HPDE6-E6E7 (cell line): Measurements from ENCODE around the gene STBD1.
"Not testable (repeated sequence)": the region's sequence is repeated elsewhere in the genome, so short reads cannot be mapped to it uniquely, and the experiment has no call there.

Source experiments
- DNase-seq: peaks from one replicate; pipeline ENCODE4 v3.0.0; 2011; ENCODE audit warnings: missing footprints; ENCODE audit errors: extremely low spot score

Gene STBD1

DNA sequence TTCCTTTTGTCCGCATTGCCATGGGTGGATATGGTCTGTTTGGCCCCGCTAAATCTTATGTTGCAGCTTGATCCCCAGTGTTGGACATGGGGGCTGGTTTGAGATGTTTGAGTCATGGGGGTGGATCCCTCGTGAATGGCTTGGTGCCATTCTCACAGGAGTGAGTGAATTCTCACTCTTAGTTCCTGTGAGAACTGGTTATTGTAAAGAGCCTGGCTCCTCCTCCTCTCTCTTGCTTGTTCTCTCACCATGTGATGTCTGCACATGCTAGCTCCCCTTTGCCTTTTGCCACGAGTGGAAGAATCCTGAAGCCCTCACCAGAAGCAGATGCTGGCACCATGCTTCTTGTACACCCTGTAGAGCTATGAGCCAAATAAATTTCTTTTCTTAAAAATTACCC, 22.6 kb upstream of the STBD1 start:
- no peak for DNase-seq

DNA sequence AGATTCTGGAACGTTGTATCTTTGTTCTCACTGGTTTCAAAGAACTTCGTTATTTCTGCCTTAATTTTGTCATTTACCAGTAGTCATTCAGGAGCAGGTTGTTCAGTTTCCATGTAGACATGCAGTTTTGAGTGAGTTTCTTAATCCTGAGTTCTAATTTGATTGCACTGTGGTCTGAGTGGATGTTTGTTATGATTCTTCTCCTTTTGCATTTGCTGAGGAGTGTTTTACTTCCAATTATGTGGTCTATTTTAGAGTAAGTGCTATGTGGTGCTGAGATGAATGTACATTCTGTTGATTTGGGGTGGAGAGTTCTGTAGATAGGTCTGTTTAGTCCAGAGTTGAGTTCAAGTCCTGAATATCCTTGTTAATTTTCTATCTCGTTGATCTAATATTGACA, 18.7 kb upstream of the STBD1 start:
- not testable (repeated sequence) for DNase-seq

DNA sequence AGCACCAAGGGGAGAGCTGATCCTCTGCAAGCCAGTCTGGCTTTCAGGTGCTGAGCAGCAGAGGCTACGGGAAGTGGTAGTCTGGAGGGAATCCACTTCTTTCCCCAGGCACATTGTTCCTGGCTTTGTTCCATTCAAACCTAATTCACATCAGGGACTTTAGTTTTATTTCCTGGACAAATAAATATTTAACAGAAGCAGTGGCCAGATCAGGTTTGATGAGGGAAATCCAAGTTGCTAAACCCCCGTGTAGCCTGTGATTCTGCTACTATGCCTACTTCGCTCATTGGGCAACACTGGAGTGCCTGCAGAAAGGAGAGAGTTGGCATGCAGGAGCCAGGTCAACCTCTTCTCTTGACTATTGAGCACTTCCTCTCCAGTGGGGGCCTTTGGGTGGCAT, 13.8 kb upstream of the STBD1 start:
- no peak for DNase-seq

DNA sequence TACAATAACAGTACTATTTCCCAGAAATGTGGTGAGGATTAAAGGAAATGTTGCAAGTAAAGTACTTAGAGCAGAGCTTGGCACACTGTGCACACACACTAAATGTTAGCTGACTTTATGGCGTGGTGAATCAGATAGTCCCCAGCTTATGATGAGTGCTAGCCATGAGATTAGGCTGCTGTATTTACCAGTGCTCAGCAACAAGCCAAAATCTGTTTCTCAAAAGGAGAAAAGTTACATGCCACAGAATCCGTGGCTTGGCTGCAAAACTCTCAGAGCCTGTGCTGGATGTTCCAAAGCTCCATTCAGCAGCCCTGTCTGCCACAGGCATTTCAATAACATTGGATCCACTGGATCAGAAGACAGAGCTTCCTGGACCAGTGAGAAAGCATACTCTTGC, 12.8 kb upstream of the STBD1 start:
- no peak for DNase-seq

DNA sequence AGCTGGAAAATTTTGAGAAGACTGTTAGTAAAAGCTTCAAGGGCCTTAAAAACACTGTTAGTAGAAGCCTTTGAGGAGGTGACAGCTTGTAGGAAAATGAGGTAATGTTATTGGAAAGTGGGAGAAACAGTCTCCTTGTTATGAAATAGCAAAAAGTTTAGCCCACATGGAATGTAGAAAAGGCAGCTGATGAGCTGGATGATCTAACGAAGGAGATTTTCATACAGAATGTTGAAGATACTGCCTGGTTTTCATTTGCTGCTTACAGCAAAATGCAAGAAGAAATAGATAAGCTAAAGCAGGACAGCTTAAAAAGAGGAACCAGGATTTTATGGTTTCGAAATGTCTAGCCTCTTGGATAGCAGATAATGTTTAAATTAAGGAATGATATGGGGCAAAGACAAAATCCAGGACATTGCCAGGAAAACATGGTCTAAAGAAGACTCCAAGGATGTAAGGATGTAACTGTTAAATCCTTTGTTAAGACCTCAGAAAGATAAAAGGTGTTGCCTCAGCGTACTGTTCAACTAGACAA, 10.2 kb upstream of the STBD1 start:
- no peak for DNase-seq

DNA sequence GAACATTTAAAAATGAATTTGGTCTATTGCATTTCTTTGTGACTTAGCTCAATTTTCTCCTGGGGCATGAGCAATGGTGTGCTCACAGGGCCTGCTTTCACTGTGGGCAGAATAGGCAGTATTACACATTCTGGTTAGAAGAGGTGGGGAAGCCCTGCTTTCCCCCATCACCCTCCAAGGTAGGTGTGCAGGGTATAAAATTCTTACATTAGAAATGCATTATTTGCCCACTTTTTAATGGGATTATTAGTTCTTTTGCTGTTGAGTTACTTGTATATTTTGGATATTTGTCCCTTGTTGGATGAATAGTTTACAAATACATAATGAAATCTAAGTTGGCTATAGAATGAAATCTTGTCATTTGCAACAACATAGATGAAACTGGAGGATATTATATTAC, 8.3 kb upstream of the STBD1 start:
- DNase-seq: no peak

DNA sequence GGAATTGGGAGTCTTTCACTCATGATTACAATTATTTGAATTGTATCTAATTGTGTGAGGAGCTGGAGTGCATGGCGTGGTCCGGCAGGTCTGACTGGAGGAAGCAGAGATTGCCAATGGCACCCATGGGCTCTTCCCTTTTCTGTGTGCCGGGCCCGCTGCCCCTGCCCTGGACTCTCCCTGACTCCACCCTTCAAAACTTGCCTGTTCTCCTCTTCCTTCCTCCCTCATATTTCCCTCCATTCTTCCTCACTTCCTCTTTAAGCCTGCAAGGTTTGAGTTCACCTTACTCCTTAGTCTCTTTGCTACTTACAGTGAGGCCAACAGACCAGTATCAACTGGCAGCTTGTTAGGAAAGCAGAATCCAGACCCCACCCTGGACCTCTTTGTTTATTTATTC, 6.5 kb upstream of the STBD1 start:
- DNase-seq: no peak

DNA sequence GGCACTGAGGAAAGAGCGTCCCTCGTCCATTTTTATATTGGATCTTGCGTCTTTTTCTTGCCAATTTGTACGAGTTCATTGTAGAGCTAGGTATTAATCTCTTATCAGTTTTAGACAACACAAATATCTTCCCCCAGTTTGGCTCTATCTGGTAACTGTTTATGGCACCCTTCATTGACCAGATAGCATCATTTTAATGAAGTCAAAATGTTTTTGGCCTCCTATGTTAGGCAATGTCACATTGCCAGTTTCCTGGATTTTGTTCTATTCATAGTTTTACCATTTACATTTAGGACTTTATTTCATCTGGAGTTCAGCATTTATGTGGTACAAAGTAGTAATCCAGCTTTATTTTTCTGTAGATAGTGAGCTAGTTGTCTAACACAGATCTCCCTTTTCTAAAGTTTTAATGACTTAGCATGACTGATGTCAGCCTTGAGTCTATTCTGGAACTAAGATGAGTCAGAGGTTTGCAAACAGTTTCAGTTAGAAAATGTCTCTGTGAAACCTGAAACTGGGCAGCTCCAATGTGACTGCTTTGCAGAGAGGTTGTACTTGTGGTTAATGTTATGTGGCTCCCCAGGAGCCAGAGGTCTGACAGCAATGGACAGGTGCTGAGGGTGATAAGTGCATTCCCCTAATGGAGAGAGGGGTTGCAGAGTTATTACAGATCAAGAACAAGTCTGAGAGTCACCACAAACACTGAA, 5.3 kb upstream of the STBD1 start:
- peak; percentile 67 for DNase-seq

DNA sequence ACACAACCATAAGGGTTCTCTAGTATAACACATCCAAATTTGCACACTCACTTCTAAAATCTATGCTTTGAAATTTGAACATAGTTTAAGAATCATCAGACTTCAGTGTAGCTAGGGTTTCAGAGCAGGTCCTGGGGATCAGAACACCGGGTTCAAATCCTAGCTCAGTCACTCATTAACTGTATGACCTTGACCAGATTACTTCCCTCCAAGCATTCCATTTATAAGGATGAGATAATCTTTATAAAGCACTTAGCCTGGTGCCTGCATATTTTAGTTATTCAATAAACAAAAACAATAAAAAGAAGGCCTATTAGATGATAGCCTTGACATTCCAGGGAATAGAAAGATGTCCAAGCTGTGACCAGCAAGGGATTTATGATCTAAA, 4.8 kb upstream of the STBD1 start:
- DNase-seq: no peak

DNA sequence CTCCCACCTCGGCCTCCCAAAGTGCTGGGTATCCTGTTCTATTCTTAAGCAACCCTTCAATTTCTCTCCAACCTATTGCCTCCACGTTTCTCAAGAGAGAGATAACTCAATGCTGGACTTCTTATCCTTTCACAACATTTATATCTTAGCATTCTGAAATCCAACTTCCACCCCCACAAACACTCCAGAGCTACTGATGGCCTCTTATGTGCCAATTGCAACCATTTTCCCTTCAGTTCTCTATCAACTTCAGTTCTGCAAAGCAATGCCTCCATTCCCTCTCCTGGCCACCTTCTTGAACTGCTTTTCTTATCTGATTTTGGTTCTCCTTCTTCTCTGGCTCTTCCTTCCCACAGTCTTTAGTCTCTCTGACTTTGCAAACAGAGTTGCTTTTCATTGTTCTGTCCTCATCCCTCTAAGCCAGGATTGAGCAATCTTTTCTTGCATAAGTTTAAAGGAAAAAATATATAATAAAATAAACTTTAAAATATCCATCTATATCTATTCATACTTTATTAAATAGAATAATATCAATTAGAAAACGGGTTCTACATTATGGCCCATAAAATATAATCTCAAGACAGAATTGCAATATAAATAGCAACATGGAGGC, 3.6 kb upstream of the STBD1 start:
- DNase-seq: no peak

DNA sequence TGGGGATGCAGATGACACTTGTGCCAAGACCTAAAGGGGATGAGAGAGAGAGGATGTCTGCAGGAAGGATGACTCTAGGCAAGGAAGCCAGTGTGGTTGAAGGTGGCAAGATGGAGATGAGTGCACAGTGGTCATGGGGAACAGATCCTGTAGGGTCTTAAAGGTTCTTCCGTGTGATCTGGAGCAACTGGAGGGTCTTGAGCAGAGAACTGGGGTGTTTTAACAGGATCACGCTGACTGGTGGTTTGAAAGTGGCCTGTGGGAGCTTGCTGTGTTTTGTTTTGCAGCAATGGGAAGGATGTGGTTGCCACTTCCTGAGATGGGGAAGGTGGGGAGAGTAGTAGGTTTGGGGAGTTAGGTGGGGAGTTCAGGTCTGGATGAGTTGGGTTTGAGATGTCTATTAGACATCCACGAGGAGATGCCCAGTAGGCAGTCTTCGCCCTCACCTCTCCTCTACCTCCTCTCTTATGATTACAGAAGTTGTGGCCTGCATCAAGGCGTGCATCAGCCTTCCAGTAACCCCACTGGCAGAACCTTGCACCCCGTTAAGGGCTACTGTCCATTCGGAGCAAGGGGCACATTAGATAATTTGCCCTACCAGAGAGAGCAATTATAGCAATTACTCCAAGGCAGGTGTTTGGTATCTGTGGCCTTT, 1.4 kb upstream of the STBD1 start:
- no peak for DNase-seq

DNA sequence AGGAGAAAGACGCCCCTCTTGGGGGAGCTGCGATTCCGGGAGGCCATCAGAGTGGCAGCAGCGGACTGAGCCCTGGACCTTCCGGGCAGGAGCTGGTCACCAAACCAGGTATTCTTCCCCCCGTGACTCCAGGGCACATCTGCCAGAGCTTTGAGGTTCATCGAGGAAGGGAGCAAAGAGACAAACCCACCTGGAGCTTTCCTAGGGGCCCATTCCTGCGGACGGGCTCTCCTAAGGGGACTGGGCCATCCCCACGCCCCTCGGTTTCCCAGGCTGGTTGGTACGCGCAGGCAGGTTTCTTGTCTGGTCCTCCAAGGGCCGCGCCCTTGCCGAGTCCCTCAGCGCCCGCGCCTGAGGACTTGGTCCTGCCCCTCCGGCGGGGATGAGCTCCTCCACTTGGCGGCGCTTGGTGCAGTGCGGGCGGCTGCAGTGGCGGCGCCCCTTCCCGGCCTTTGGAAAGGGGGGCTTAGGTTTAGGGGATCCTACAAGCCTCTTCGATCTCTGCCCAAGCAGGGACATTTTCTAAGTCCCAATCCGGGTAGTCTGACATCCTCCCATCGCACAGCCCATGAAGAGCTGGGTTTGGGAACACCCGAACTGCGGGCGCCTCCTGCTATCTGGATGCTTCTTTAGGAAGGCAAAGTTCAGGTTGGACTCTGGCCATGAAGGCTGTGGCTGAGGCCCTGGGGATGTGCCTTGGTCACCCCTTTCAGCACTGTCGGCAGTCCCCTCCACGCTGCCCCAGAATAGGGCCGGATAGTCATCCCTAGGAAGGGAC, 538 bp downstream of the STBD1 start:
- peak; percentile 50 for DNase-seq

DNA sequence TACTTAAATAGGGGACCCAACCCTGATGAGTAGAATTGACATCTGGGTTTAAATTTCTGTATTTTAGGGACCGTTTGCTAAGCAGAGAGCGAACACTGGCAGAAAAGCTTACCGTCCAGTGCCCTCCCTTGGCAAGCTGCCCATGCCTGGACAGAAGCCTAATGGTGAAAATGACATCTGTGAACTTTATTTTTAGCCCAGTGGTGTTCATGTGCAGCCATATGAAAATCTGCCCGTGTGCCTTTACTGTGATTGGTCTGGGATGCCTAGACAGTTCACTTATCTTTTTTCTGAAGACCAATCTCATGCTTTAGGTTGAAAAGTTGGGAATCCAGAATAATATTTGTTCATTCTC, 1.1 kb downstream of the STBD1 start:
- DNase-seq: no peak

DNA sequence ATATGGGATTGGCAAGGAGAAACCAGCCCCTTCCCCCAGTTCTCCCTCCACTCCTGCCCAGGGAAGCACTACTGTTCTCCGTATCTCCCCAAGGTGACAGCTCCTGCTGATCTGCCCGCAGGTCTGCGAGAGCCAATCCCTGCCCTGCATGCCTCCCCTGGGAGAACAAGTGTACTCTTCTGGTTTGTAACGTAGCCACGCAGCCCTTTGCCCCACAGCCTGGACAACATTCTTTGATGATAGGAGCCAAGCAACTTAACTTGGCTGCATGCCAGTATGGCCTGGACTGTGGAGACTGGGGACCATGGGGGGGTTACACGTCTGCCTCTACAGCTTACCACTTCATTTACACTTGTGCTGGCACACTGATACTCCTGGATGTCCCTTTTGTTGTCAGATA, 2.0 kb downstream of the STBD1 start:
- no peak for DNase-seq

DNA sequence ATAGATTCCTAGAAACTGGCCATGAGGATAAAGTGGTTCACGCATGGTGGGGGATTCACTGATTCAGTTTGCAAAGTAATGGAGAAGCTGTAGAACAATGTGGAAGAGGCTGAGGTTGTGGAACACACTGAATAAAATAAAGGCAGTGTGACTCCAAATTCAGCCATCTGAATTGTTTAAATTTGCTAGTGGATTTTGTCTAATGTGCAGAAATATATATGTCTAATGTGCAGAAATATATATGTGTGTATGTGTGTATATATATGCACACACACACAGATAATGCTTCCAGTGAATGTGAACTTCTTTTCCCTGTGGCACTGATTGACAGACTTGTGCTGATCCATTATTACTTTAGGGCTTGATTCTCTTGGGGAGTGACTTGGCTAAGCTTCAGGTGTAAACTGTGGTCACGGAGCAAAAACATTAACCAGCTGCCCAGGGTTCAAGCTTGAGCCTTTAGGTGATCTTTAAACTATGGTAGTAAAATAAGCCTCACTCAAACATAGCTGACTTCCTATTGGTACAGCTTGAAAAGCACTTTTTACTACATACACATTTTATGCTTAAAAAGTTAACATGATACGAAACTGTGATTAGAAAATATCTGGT, 3.5 kb downstream of the STBD1 start:
- no peak for DNase-seq

DNA sequence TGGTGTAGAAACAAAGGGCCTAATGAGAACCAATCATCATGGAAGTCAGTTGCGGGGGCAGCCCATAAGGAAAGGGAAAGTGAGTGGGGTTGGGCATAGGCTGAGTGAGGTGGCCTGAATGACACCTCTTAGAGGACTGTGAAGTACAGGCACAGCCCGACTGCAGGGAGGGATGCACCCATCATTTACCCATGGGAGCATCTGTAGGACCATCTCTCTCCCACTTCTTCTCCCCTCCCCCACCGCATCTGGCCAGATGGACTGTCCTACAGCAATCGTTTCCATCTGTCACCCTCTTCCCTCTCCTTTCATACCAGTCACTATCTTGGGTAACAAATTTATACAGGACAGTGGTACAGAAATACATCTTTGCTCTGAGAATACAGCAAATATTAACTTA, 4.2 kb downstream of the STBD1 start:
- DNase-seq: no peak

DNA sequence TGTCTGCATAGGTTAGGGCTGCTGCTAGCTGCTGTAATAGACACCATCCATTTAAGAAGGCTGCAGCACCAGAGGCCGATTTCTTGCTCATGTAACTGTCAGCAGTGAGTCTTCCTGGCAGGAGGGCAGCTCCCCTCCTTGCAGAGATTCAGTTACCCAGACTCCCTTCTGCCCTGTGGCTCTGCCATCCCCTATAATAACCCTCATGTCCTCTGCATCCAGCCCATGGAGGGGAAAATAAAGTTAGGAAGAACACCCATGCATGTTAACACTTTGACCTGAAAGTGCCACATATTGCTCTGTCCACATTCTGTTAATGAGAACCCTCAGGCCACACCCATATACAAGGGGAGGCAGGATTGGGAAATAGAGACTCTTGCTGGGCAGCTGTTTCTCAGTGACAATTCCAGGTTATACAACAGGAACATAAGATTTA, 5.4 kb downstream of the STBD1 start:
- DNase-seq: no peak

DNA sequence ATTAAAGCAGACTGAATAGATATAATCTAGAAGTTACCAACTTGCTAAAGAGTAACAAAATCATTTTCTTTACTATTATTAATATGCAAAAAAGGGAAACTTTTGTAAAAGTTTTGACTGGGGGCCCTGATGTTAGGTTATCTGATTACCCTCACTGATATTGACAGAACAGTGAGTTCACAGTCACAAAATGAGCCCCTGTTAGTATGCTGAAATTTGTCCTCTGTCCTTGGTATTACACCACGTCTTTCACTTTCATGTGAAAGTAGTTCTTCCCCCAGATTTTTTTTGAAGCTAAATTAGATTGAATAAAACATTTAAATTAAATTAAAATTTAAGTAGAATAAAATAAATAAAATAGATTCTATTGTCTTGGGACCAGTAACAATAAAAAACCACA, 5.9 kb downstream of the STBD1 start:
- DNase-seq: no peak

DNA sequence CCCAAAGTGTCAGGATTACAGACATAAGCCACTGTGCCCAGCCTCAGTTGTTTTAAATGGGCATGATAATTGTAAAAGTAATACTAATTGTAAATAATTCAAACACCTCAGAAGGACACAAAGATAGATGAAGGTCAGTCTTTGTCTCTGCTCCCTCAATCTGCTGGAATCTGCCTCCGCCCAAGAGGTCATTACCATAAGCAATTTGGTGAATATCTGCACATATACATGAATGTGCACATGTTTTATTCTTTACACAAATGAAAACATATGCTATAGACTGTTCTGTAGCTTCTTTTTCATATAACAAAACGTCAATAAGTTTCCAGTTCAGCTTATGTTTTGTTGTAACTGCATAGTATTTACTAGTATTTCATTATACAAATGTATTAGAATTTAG, 7.0 kb downstream of the STBD1 start:
- DNase-seq: no peak

DNA sequence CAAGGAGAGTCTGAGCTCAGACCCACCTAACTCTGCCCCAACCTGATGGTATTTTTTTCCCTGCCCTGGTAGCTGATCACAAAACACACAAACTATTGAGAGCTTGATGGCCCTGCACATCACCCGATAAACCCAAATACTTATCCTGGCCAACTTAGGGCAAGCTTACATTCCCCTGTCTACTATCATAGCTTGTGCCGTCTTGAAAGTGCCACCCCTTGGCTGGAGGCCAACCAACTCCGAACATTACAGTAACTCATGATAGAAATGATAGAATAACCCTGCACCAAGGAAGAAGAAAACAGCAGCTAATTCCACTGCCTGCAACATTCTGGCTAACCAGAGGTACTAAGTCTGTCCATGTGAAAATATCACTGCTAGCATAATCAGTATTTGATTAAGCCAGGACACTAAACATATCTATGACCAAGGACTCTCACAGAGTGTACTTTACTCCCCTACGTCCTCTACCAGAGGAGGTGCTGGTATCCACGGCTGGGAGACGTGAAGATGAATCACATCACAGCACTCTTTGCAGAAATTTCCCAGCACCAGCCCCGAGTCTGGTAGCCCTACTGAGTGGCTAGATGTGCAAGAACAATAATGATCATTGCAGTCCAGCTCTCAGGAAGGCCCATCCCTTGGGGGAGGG, 8.9 kb downstream of the STBD1 start:
- DNase-seq: no peak

DNA sequence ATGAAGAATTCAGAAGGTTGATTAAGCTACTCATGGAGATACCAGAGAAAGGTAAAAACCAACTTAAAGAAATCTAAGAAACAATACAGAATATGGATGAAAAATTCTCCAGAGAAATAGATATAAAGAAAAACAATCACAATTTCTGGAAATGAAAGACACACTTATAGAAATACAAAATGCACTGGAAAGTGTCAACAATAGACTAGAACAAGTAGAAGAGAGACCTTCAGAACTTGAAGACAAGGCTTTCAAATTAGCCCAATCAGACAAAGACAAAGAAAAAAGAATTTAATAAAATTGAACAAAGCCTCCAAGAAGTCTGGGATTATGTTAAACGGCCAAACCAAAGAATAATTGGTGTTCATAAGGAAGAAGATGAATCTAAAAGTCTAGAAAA, 9.6 kb downstream of the STBD1 start:
- DNase-seq: no peak

DNA sequence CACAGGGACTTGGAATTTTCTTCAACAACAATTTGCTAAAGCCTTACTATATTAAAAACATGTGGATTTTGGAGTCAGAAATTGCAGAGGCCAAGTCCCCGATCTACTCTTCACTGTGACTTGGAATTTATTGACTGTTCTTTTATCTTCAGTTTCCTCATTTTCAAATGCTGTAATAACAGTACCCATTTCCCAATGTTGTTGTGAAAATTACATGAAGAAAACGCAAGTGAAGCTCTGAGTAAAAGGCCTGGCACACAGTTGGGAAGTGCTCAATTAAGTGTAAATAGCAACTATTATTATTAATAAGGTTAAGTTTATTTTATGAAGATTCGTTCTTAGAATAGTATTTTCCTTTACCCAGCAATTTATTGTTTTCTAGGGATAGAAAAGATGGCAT, 15.7 kb downstream of the STBD1 start:
- no peak for DNase-seq
